HG03108 (cell line): Measurements from ENCODE around the gene GPRC5D.

Experiments
- ATAC-seq: cut with Tn5 transposase; IDR thresholded peaks from one replicate; pipeline ENCODE4 v1.9.1; 2021; ENCODE audit warnings: moderate library complexity; ENCODE audit not compliant: unreplicated experiment

GPRC5D gene

GRCh38 chr12:12979731-12980259 is 27.8 kb upstream of the GPRC5D start:
- no peak for ATAC-seq

- no peak for ATAC-seq
Observed at GRCh38 chr12:12979126-12979525, 27.2 kb upstream of the GPRC5D start.

GRCh38 chr12:12977231-12977630 is 25.3 kb upstream of the GPRC5D start:
- no peak for ATAC-seq

GRCh38 chr12:12976366-12976765 is 24.4 kb upstream of the GPRC5D start:
- no peak for ATAC-seq

GRCh38 chr12:12975322-12976077 is 23.5 kb upstream of the GPRC5D start:
- ATAC-seq: no peak

- ATAC-seq: no peak
Observed at GRCh38 chr12:12974211-12974610, 22.2 kb upstream of the GPRC5D start.

- no peak for ATAC-seq
Observed at GRCh38 chr12:12973019-12973418, 21.0 kb upstream of the GPRC5D start.

GRCh38 chr12:12965836-12966235 is 13.9 kb upstream of the GPRC5D start:
- ATAC-seq: no peak

- no peak for ATAC-seq
Observed at GRCh38 chr12:12964255-12964654, 12.3 kb upstream of the GPRC5D start.

- ATAC-seq: no peak
Observed at GRCh38 chr12:12960639-12961209, 8.8 kb upstream of the GPRC5D start.

GRCh38 chr12:12958886-12959285 is 6.9 kb upstream of the GPRC5D start:
- ATAC-seq: no peak

GRCh38 chr12:12954878-12955625 is 3.1 kb upstream of the GPRC5D start:
- ATAC-seq: no peak

- no peak for ATAC-seq
Observed at GRCh38 chr12:12954356-12954755, 2.4 kb upstream of the GPRC5D start.

GRCh38 chr12:12951504-12951903 is 466 bp downstream of the GPRC5D start:
- no peak for ATAC-seq

GRCh38 chr12:12947902-12948301 is 4.1 kb downstream of the GPRC5D start:
- ATAC-seq: no peak

- ATAC-seq: no peak
Observed at GRCh38 chr12:12946686-12947355, 5.1 kb downstream of the GPRC5D start.

- ATAC-seq: no peak
Observed at GRCh38 chr12:12945591-12945990, 6.4 kb downstream of the GPRC5D start.

- ATAC-seq: no peak
Observed at GRCh38 chr12:12943586-12944260, 8.2 kb downstream of the GPRC5D start.

- ATAC-seq: no peak
Observed at GRCh38 chr12:12941450-12942350, 10.3 kb downstream of the GPRC5D start.

GRCh38 chr12:12939888-12940287 is 12.1 kb downstream of the GPRC5D start:
- no peak for ATAC-seq
